Endothelial cell of umbilical vein (primary cell): Measurements from ENCODE around the gene SCPEP1. TPM values are rescaled to one million over a fixed set of nuclear protein-coding genes. Genes with fewer than 3 reads are reported as not detected.

ENCODE experiments used
- BruUV-seq: library from RNA; stranded (reverse); fragments of 400-500 nt; replicated peaks from 2 replicates; lab custom pipeline; 2021; lab: Mats Ljungman, UMichigan
- CTCF ChIA-PET: fragments of 300-600, 350-600 bp; sonication (Branson Sonifier 250); formaldehyde crosslinking; loops from one replicate; lab custom pipeline; 2021; ENCODE audit warnings: antibody characterized with exemption, inconsistent platforms; lab: Charles Lee
- POLR2A ChIA-PET: fragments of 300-600, 350-600 bp; sonication (Branson Sonifier 250); formaldehyde crosslinking; loops from one replicate; lab custom pipeline; 2021; ENCODE audit warnings: antibody characterized with exemption, inconsistent platforms; lab: Charles Lee
- DNase-seq: peaks from one replicate; pipeline ENCODE4 v3.0.0-alpha.2; 2011; ENCODE audit warnings: low read depth, low spot score
- FAIRE-seq: peaks from 2 replicates; lab custom pipeline; 2011; peaks lifted over from hg19 to GRCh38; lab: Jason Lieb, UNC
- H2AFZ ChIP-seq: 2 replicates; pipeline ENCODE4 v1.6.0; 2012; ENCODE audit warnings: low read depth, low read length, control low read depth, inconsistent platforms
- H3K27ac ChIP-seq: 2 replicates; pipeline ENCODE4 v1.5.1; 2011; ENCODE audit warnings: low read depth, mild to moderate bottlenecking, control low read depth, low read length, moderate library complexity; ENCODE audit not compliant: insufficient read depth
- H3K27me3 ChIP-seq, 2 experiments: 2 replicates each; pipeline versions ENCODE4 v1.6.0 to v1.6.1; 2011; ENCODE audit warnings: low read length in 2 of 2, mixed read lengths in 1 of 2; ENCODE audit not compliant: control insufficient read depth in 2 of 2, insufficient read depth in 2 of 2
- H3K36me3 ChIP-seq, 2 experiments: 2 replicates in 1 of 2; 3 replicates in 1 of 2; pipeline ENCODE4 v1.5.1; 2011; ENCODE audit warnings: low read length in 2 of 2, mild to moderate bottlenecking in 1 of 2, moderate library complexity in 1 of 2; ENCODE audit not compliant: control insufficient read depth in 2 of 2, insufficient read depth in 2 of 2; ENCODE audit errors: extremely low read depth in 1 of 2
- H3K4me1 ChIP-seq: 3 replicates; pipeline ENCODE4 v1.5.1; 2011; ENCODE audit warnings: mild to moderate bottlenecking, low read length; ENCODE audit not compliant: control insufficient read depth, insufficient read depth; ENCODE audit errors: extremely low read depth
- H3K4me2 ChIP-seq: 2 replicates; pipeline ENCODE4 v1.6.1; 2011; ENCODE audit warnings: low read length, control low read depth, mixed read lengths; ENCODE audit not compliant: insufficient read depth
- H3K4me3 ChIP-seq, 3 experiments: fragments of 200-600 bp in 1 of 3; sonication (generic), shearing (Covaris generic) in 1 of 3; replicated peaks in 1 of 3; 2 replicates each; pipeline ENCODE4 v1.5.1; 2011 to 2016; ENCODE audit warnings: control low read depth in 3 of 3, low read length in 3 of 3, mild to moderate bottlenecking in 2 of 3, inconsistent platforms in 1 of 3, low read depth in 1 of 3, moderate library complexity in 1 of 3; ENCODE audit not compliant: insufficient read depth in 1 of 3
- H3K79me2 ChIP-seq: 2 replicates; pipeline ENCODE4 v1.6.0; 2012; ENCODE audit warnings: low read length, inconsistent platforms; ENCODE audit not compliant: control insufficient read depth, insufficient read depth
- H3K9ac ChIP-seq: replicated peaks from 2 replicates; pipeline ENCODE3; 2011; ENCODE audit warnings: low read length, control low read depth; ENCODE audit not compliant: insufficient read depth; ENCODE audit errors: extremely low read depth
- H3K9me1 ChIP-seq: replicated peaks from 3 replicates; pipeline ENCODE4 v1.6.0; 2011; ENCODE audit warnings: mild to moderate bottlenecking, low read length; ENCODE audit not compliant: control insufficient read depth, insufficient read depth; ENCODE audit errors: extremely low read depth
- H3K9me3 ChIP-seq: replicated peaks from 2 replicates; pipeline ENCODE4 v1.5.1; 2012; ENCODE audit warnings: low read length, inconsistent platforms; ENCODE audit not compliant: control insufficient read depth, insufficient read depth
- H4K20me1 ChIP-seq: replicated peaks from 2 replicates; pipeline ENCODE3; 2011; ENCODE audit warnings: mild to moderate bottlenecking, low read length; ENCODE audit not compliant: control insufficient read depth, insufficient read depth; ENCODE audit errors: extremely low read depth
- EZH2 ChIP-seq: IDR thresholded peaks from 2 replicates; pipeline ENCODE4 v1.6.1; 2012; ENCODE audit warnings: borderline replicate concordance, low read depth, mild to moderate bottlenecking, moderate library complexity, low read length, inconsistent platforms; ENCODE audit not compliant: severe bottlenecking
- FOS ChIP-seq: IDR thresholded peaks from 2 replicates; pipeline ENCODE4 v1.6.1; 2011; ENCODE audit warnings: mild to moderate bottlenecking, low read length, moderate library complexity, borderline replicate concordance; ENCODE audit not compliant: insufficient read depth
- GATA2 ChIP-seq: IDR thresholded peaks from 2 replicates; pipeline ENCODE4 v1.7.0; 2011; ENCODE audit warnings: low read depth, mild to moderate bottlenecking, moderate library complexity, mixed read lengths, low read length; ENCODE audit not compliant: insufficient read length, insufficient read depth
- JUN ChIP-seq: IDR thresholded peaks from 2 replicates; pipeline ENCODE4 v1.6.1; 2011; ENCODE audit warnings: borderline replicate concordance, low read depth; ENCODE audit not compliant: insufficient read length, insufficient read depth
- MYC ChIP-seq: IDR thresholded peaks from one replicate; pipeline ENCODE4 v1.6.1; 2011; ENCODE audit warnings: mild to moderate bottlenecking, low read depth, low read length
- POLR2A ChIP-seq: IDR thresholded peaks from 2 replicates; pipeline ENCODE4 v1.6.1; 2012; ENCODE audit warnings: low read depth, mild to moderate bottlenecking, control low read depth, low read length
- POLR2AphosphoS5 ChIP-seq: IDR thresholded peaks from 2 replicates; pipeline ENCODE4 v1.6.1; 2012; ENCODE audit warnings: low read depth, mild to moderate bottlenecking, control low read depth, low read length, moderate library complexity; ENCODE audit not compliant: insufficient read depth
- dilution Hi-C: fragments of 300-500 bp; cut with MboI; formaldehyde crosslinking; loops from one replicate; pipeline ENCODE4 v1.15.0; 2019; ENCODE audit warnings: low sequenced_read_pairs; ENCODE audit not compliant: extremely low pct_ligation_motif_present
- intact Hi-C: fragments of 100-400 bp; cut with micrococcal nuclease; formaldehyde crosslinking; loops from one replicate; pipeline ENCODE4 v1.10.0; 2022
- polyA plus RNA-seq, 4 experiments: library from polyadenylated mRNA; depleted of rRNA in 3 of 4; stranded (reverse) in 3 of 4; unstranded in 1 of 4; fragments of >200 nt; gene quantifications; 2 replicates each; pipeline versions ENCODE4 v1.2.1 to v1.2.3, GENCODE V29; 2011 to 2012; ENCODE audit warnings: missing spikeins in 1 of 4
- total RNA-seq: library from RNA; stranded (reverse); gene quantifications from 2 replicates; pipeline ENCODE4 v1.2.3, GENCODE V29; 2021
- TF ChIP-seq, protein P1 (sequence below): IDR thresholded peaks from 2 replicates; pipeline ENCODE4 v1.6.1; 2011; ENCODE audit not compliant: insufficient read depth, insufficient read length
- TF ChIP-seq, protein P2 (sequence below), 2 donors: IDR thresholded peaks; 1 replicate in 1 of 2; 2 replicates in 1 of 2; pipeline ENCODE4 v1.5.1; 2011; ENCODE audit warnings: low read length in 2 of 2, mild to moderate bottlenecking in 2 of 2, moderate library complexity in 2 of 2, control low read depth in 1 of 2, inconsistent platforms in 1 of 2, low read depth in 1 of 2; ENCODE audit not compliant: insufficient read depth in 1 of 2; ENCODE audit errors: extremely low read depth in 1 of 2

Gene SCPEP1
- total and polyA plus RNA-seq, 2 donors (not counting 3 experiments of a cell fraction or from before 2014, with no cell fraction given), result 38.6 to 43.6 TPM

DNA sequence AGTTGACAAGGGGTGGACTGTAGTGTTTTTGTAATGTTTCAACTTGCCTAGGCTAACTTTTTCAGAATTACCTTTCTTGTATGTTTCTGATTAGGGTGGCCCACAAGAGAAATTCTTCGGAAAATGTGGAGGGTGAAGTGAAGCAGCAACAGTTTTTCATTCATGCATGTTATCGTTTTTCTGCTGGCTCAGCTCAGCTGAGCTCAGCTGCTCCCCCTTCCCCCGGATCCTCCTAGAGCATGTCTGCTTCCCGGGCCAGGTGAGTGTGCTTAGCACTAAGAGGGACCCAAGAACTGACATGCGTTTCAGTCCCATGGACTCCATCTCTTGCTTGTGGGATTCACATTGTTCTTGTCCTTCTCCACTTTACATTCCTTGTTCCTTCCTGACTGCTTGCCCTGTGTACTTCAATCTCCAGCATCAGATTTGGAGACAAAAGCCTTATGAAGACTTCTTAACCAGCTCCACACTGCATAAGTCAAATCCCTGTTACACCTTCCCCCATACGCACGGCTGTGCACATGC lies 33.6 kb downstream of the SCPEP1 start:
- intact Hi-C loops, result loop anchor here (2.0 kb wide), 1 partner anchor 51 kb away; the partner anchor contains the start of gene COIL
- Histone ChIP-seq H3K9me3 (no peaks in the 10 kb centered on the region), H3K36me3 (no peaks in the 10 kb centered on the region), H3K9me1 (no peaks in the 10 kb centered on the region), H3K27me3 (peaks cover 3 to 6% of the 10 kb centered on the region in 2 experiments), H3K4me2 (no peak overlapping the region), H4K20me1 (no peaks in the 10 kb centered on the region), H2AFZ (no peak overlapping the region), H3K4me1 (peaks cover 4% of the 10 kb centered on the region), H3K9ac (no peak overlapping the region), H3K4me3 (no peak overlapping the region), H3K79me2 (no peaks in the 10 kb centered on the region), H3K27ac (no peak overlapping the region)
- no TSS peak for BruUV-seq
- POLR2A ChIA-PET, result no interaction called here
- dilution Hi-C loops, result no loop called here
- FAIRE-seq (no peak), DNase-seq (no peak)
- no peak for TF ChIP-seq GATA2
- no peak for TF ChIP-seq POLR2A
- no peak for TF ChIP-seq MYC
- TF ChIP-seq JUN, result no peak
- no peak for TF ChIP-seq EZH2
- TF ChIP-seq POLR2AphosphoS5, result no peak
- TF ChIP-seq, protein P1, sequence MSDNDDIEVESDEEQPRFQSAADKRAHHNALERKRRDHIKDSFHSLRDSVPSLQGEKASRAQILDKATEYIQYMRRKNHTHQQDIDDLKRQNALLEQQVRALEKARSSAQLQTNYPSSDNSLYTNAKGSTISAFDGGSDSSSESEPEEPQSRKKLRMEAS, result no peak
- TF ChIP-seq, protein P2, sequence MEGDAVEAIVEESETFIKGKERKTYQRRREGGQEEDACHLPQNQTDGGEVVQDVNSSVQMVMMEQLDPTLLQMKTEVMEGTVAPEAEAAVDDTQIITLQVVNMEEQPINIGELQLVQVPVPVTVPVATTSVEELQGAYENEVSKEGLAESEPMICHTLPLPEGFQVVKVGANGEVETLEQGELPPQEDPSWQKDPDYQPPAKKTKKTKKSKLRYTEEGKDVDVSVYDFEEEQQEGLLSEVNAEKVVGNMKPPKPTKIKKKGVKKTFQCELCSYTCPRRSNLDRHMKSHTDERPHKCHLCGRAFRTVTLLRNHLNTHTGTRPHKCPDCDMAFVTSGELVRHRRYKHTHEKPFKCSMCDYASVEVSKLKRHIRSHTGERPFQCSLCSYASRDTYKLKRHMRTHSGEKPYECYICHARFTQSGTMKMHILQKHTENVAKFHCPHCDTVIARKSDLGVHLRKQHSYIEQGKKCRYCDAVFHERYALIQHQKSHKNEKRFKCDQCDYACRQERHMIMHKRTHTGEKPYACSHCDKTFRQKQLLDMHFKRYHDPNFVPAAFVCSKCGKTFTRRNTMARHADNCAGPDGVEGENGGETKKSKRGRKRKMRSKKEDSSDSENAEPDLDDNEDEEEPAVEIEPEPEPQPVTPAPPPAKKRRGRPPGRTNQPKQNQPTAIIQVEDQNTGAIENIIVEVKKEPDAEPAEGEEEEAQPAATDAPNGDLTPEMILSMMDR (IDR thresholded peaks at IDR 0.05; ENCODE audit: extremely low read depth in 1 of 2, insufficient read depth in 1 of 2, low read depth in 1 of 2, low read length in 2 of 2), result no peak
- no peak for TF ChIP-seq FOS
- CTCF ChIA-PET, result interaction anchor here (2.6 to 3.0 kb wide), 2 partner anchors 296 to 512 kb away, joined by 11 to 19 read pairs; no protein-coding TSS in a partner anchor
